ENCODE measurements around the gene MRPL36.
"Not testable (repeated sequence)": the region's sequence is repeated elsewhere in the genome, so short reads cannot be mapped to it uniquely, and the experiment has no call there.

The MRPL36 gene

GRCh38 chr5:1791176-1791575 is 8.5 kb downstream of the MRPL36 start:
- H3K36me3 ChIP-seq = no peaks in the 10 kb centered on the region
- DNase-seq = no peak
- no peaks in the 10 kb centered on the region for H3K4me1 ChIP-seq
- no peaks in the 10 kb centered on the region; the same call in 1 of the 2 replicates for H3K27me3 ChIP-seq
- H3K9me3 ChIP-seq = no peaks in the 10 kb centered on the region
- H3K4me3 ChIP-seq (ENCODE audit: low read depth, low read length) = no peak overlapping the region
- no peak for TF ChIP-seq CTCF (IDR thresholded peaks at IDR 0.05; ENCODE audit: low read depth, low read length)

- DNase-seq = no peak
- no peak overlapping the region for H3K4me3 ChIP-seq (ENCODE audit: low read depth, low read length)
These were observed 9.7 kb downstream of the MRPL36 start for GRCh38 chr5:1789834-1790471.

GRCh38 chr5:1789438-1789833 is 10.2 kb downstream of the MRPL36 start:
- DNase-seq; H3K4me1 ChIP-seq; H3K36me3 ChIP-seq; H3K27me3 ChIP-seq; H3K9me3 ChIP-seq; H3K4me3 ChIP-seq (ENCODE audit: low read depth, low read length): not testable (repeated sequence)

More at GRCh38 chr5:1789834-1790471, 9.7 kb downstream of the MRPL36 start:
- TF ChIP-seq CTCF (IDR thresholded peaks at IDR 0.05; ENCODE audit: low read depth, low read length) = no peak
- no peaks in the 10 kb centered on the region for H3K36me3 ChIP-seq
- H3K9me3 ChIP-seq = no peaks in the 10 kb centered on the region
- no peaks in the 10 kb centered on the region for H3K4me1 ChIP-seq
- H3K27me3 ChIP-seq = no peaks in the 10 kb centered on the region; the same call in 1 of the 2 replicates

- no peak for TF ChIP-seq CTCF (IDR thresholded peaks at IDR 0.05; ENCODE audit: low read depth, low read length)
- H3K27me3 ChIP-seq = no peaks in the 10 kb centered on the region; the same call in 1 of the 2 replicates
- no peaks in the 10 kb centered on the region for H3K4me1 ChIP-seq
These were observed 10.8 kb downstream of the MRPL36 start for GRCh38 chr5:1788828-1789227.

GRCh38 chr5:1788200-1788599 is 11.4 kb downstream of the MRPL36 start:
- no peak for TF ChIP-seq CTCF (IDR thresholded peaks at IDR 0.05; ENCODE audit: low read depth, low read length)
- no peak for DNase-seq
- no peaks in the 10 kb centered on the region; the same call in none of the 2 replicates for H3K27me3 ChIP-seq
- no peaks in the 10 kb centered on the region for H3K36me3 ChIP-seq
- H3K9me3 ChIP-seq = no peaks in the 10 kb centered on the region
- H3K4me1 ChIP-seq = no peaks in the 10 kb centered on the region
- H3K4me3 ChIP-seq (ENCODE audit: low read depth, low read length) = no peak overlapping the region

More at GRCh38 chr5:1788828-1789227, 10.8 kb downstream of the MRPL36 start:
- Histone ChIP-seq H3K36me3 (no peaks in the 10 kb centered on the region), H3K9me3 (no peaks in the 10 kb centered on the region), H3K4me3 (ENCODE audit: low read depth, low read length) (no peak overlapping the region)
- no peak for DNase-seq

GRCh38 chr5:1787472-1788047 is 12.1 kb downstream of the MRPL36 start:
- no peaks in the 10 kb centered on the region for H3K4me1 ChIP-seq

More at GRCh38 chr5:1787472-1788047, 12.1 kb downstream of the MRPL36 start:
- no peaks in the 10 kb centered on the region for H3K36me3 ChIP-seq
- H3K4me3 ChIP-seq (ENCODE audit: low read depth, low read length) = no peak overlapping the region
- TF ChIP-seq CTCF (IDR thresholded peaks at IDR 0.05; ENCODE audit: low read depth, low read length) = no peak
- no peaks in the 10 kb centered on the region; the same call in none of the 2 replicates for H3K27me3 ChIP-seq
- no peaks in the 10 kb centered on the region for H3K9me3 ChIP-seq
- no peak for DNase-seq
